ENCODE data around the gene DDX42. TPM values are rescaled to one million over a fixed set of nuclear protein-coding genes. Genes with fewer than 3 reads are reported as not detected.

DDX42 gene
- total and polyA plus RNA-seq, 2 donors (not counting 1 experiment from before 2014, with no cell fraction given), result 61.6 to 170 TPM

DNA sequence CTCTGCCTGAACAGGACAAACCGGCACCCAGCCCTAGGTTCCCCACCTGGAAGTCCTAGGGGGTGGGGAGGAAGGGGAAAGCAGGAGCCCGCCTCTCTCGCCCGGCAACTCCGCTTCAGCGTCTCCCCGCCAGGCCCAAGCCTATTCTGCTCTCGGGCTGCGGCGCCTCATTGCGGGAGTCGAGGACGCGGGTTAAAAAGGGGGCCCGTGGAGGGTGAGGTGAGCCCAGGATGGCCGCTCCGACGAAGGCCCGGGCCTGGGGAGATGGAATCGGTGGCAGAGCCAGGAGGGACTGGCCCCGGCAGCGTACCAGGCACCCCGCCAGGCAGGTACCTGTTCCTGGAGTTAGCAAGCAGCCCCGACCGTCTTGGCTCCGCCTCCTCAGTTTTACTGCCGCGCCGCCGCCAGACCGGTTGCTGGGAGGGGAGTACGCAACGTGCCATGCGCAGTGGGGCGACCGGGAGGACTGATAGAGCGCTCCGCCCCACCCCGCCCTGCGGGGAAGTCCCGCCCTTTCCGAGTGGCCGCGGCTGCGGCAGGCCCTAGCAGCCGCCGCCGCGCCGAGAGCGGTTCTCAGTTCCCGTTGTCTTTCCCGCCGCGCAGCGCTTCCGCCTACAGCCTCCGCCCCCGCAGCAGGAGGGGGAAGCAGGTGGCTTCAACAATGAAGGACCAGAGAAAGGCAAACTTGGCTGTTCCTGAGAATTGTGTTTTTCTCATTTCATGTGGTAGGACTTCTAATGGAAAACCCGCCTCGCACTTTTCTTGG is 32.4 kb upstream of the DDX42 start, which contains the start of gene STRADA:
Gene STRADA (minus strand): TSS at position 392 of the 766 bp plus-strand sequence. CDS start 13,430 bp downstream, outside the sequence.
- WGBS (ENCODE audit: insufficient coverage), result under 1% methylated on average over 58 of the region's 61 CpGs
- peak within 1 kb of the TSS; percentile 99 for H3K9ac ChIP-seq (ENCODE audit: low read length)
- intact Hi-C loops (cut with micrococcal nuclease), result loop anchor here (1.0 to 10.0 kb wide), 10 partner anchors 32 to 1313 kb away; partner anchors contain the start of genes CCDC47, CEP95, DCAF7 and DDX5

More for the DNA sequence above, 32.4 kb upstream of the DDX42 start, which contains the start of gene STRADA:
- Histone ChIP-seq H3K79me2 (ENCODE audit: control insufficient read depth, insufficient read depth, low read length) (peaks cover 30% of the 10 kb centered on the region), H2AFZ (ENCODE audit: insufficient read depth, low read depth, low read length, poor library complexity, severe bottlenecking) (peak within 1 kb of the TSS; percentile 94), H3K4me3 (ENCODE audit: control extremely low read depth in 1 of 5, extremely low read depth in 1 of 5, insufficient read depth in 1 of 5, low read depth in 2 of 5, low read length in 4 of 5) (peak within 1 kb of the TSS; percentile 85 to 99 (median 93)), H3K4me1 (ENCODE audit: control insufficient read depth in 2 of 2, insufficient read depth in 2 of 2, low read length in 2 of 2) (peaks cover 15 to 28% of the 10 kb centered on the region in 2 donors), H3K27ac (ENCODE audit: low read length in 2 of 2) (peak within 1 kb of the TSS; percentile 97), H4K20me1 (ENCODE audit: control insufficient read depth, insufficient read depth, low read length, poor library complexity, severe bottlenecking) (no peaks in the 10 kb centered on the region), H3K36me3 (replicated peaks in 1 of 2; ENCODE audit: control extremely low read depth in 1 of 2, control insufficient read depth in 1 of 2, extremely low read depth in 1 of 2, insufficient read depth in 2 of 2, low read length in 1 of 2) (peaks cover 7 to 10% of the 10 kb centered on the region in 2 experiments), H3K4me2 (replicated peaks; ENCODE audit: low read depth, low read length, poor library complexity, severe bottlenecking) (peak within 1 kb of the TSS; percentile 94), H3K27me3 (replicated peaks in 1 of 4; ENCODE audit: control extremely low read depth in 1 of 4, control insufficient read depth in 3 of 4, insufficient read depth in 4 of 4, low read length in 3 of 4) (no peaks in the 10 kb centered on the region), H3K9me3 (ENCODE audit: control extremely low read depth in 1 of 3, control insufficient read depth in 2 of 3, insufficient read depth in 1 of 3, low read length in 2 of 3) (peaks cover 0 to 4% (median 0%) of the 10 kb centered on the region in 3 donors)
- peak; percentile 89 for ATAC-seq (ENCODE audit: low read depth)
- H3K9me3 Mint-ChIP-seq (ENCODE audit: insufficient read depth), result no peaks in the 10 kb centered on the region
- TF ChIP-seq EZH2 (IDR thresholded peaks at IDR 0.05; ENCODE audit: borderline replicate concordance, insufficient read depth, low read depth, low read length, poor library complexity, severe bottlenecking), result no peak
- TF ChIP-seq, protein P1, sequence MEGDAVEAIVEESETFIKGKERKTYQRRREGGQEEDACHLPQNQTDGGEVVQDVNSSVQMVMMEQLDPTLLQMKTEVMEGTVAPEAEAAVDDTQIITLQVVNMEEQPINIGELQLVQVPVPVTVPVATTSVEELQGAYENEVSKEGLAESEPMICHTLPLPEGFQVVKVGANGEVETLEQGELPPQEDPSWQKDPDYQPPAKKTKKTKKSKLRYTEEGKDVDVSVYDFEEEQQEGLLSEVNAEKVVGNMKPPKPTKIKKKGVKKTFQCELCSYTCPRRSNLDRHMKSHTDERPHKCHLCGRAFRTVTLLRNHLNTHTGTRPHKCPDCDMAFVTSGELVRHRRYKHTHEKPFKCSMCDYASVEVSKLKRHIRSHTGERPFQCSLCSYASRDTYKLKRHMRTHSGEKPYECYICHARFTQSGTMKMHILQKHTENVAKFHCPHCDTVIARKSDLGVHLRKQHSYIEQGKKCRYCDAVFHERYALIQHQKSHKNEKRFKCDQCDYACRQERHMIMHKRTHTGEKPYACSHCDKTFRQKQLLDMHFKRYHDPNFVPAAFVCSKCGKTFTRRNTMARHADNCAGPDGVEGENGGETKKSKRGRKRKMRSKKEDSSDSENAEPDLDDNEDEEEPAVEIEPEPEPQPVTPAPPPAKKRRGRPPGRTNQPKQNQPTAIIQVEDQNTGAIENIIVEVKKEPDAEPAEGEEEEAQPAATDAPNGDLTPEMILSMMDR (IDR thresholded peaks at IDR 0.05), result no peak
- peak within 1 kb of the TSS; percentile 93 for H3K27ac Mint-ChIP-seq
- peaks cover 28% of the 10 kb centered on the region for H3K4me1 Mint-ChIP-seq
- peak within 1 kb of the TSS; percentile 89 for H3K4me3 Mint-ChIP-seq
- CTCF ChIA-PET, result interaction anchor here (1.0 to 1.6 kb wide), 8 partner anchors 11 to 102 kb away, joined by 3 to 26 read pairs (median 6); partner anchors contain the start of genes CCDC47, DDX42 and LIMD2
- peak; percentile 99 for DNase-seq
- POLR2A ChIA-PET, result interaction anchor here (0.6 to 2.7 kb wide), 11 partner anchors 28 to 1178 kb away, joined by 3 to 86 read pairs (median 6); partner anchors contain the start of genes CCDC47, DDX42, LIMD2 and LRRC37A3
- H3K27me3 Mint-ChIP-seq, result no peaks in the 10 kb centered on the region
